AG09319 (cell line): ENCODE measurements around the gene TCF7L2.
A peak's percentile ranks its signal among the peaks of the same experiment; 100 is the strongest.

Source experiments
- DNase-seq: peaks from one replicate; pipeline ENCODE4 v3.0.0-alpha.2; 2010; ENCODE audit warnings: low read depth; ENCODE audit errors: extremely low read depth
- CTCF ChIP-seq: IDR thresholded peaks from 2 replicates; pipeline ENCODE4 v1.5.1; 2011; ENCODE audit warnings: low read depth, mild to moderate bottlenecking, inconsistent platforms, low read length, moderate library complexity

Gene TCF7L2

GRCh38 chr10:113121153-113121552 lies 171.1 kb downstream of the TCF7L2 start:
- no peak for TF ChIP-seq CTCF
- no peak for DNase-seq

GRCh38 chr10:113122947-113123346 lies 172.9 kb downstream of the TCF7L2 start:
- no peak for TF ChIP-seq CTCF
- DNase-seq, result no peak

GRCh38 chr10:113124724-113125123 lies 174.7 kb downstream of the TCF7L2 start:
- no peak for TF ChIP-seq CTCF
- no peak for DNase-seq

- no peak for DNase-seq
- TF ChIP-seq CTCF, result no peak
Observed at GRCh38 chr10:113125612-113126011, 175.6 kb downstream of the TCF7L2 start.

GRCh38 chr10:113126229-113127201 lies 176.5 kb downstream of the TCF7L2 start:
- peak; percentile 52 for DNase-seq
- peak; percentile 10 for TF ChIP-seq CTCF

- TF ChIP-seq CTCF, result no peak
Observed at GRCh38 chr10:113127261-113127900, 177.3 kb downstream of the TCF7L2 start.

GRCh38 chr10:113127901-113128283 lies 177.8 kb downstream of the TCF7L2 start:
- TF ChIP-seq CTCF, result no peak
- DNase-seq, result no peak

More at GRCh38 chr10:113127261-113127900, 177.3 kb downstream of the TCF7L2 start:
- DNase-seq, result no peak
